Measurements from ENCODE around the gene VPS41. TPM values are rescaled to one million over a fixed set of nuclear protein-coding genes. Genes with fewer than 3 reads are reported as not detected.

The VPS41 gene
- total and polyA plus RNA-seq, 2 of the 13 experiments (the other 11 are each of a cell fraction or from before 2014, with no cell fraction given) = 12.1 to 43.4 TPM

GRCh38 chr7:38938589-38938988 lies 29.6 kb upstream of the VPS41 start:
- no peak for ATAC-seq
- intact Hi-C loops (cut with micrococcal nuclease; ENCODE audit: unreplicated experiment) = no loop called here
- no peaks in the 10 kb centered on the region for H3K79me2 ChIP-seq (ENCODE audit: insufficient read depth, low read length)
- in situ Hi-C loops (cut with HindIII; ENCODE audit: extremely low pct_ligation_motif_present, low pct_unique_long_range_greater_than_20kb) = no loop called here
- no peak overlapping the region for H3K9ac ChIP-seq (ENCODE audit: insufficient read depth, low read depth, low read length)
- POLR2A ChIA-PET = no interaction called here
- WGBS (ENCODE audit: low lambda C conversion rate) = 0% methylated on average over 4 of the region's 4 CpGs
- H3K4me3 ChIP-seq (replicated peaks in 1 of 3; ENCODE audit: insufficient read depth in 1 of 3, low read depth in 2 of 3, low read length in 3 of 3) = no peak overlapping the region
- no peak overlapping the region for H3K4me2 ChIP-seq (ENCODE audit: low read depth, low read length)
- FAIRE-seq = no peak
- H3K36me3 ChIP-seq (replicated peaks in 1 of 2; ENCODE audit: control insufficient read depth in 1 of 2, insufficient read depth in 2 of 2, low read length in 2 of 2) = no peaks in the 10 kb centered on the region
- no TSS peak for BruUV-seq (replicated peaks)
- no peak overlapping the region for H3K27ac ChIP-seq (ENCODE audit: extremely low read length, insufficient read depth, low read length)
- CTCF ChIA-PET (ENCODE audit: low intra/inter-chr PET ratio, low total read pairs) = no interaction called here
- H2AFZ ChIP-seq (ENCODE audit: low read length) = no peak overlapping the region
- no peaks in the 10 kb centered on the region for H3K9me3 ChIP-seq (ENCODE audit: low read length)
- no peaks in the 10 kb centered on the region for H4K20me1 ChIP-seq (ENCODE audit: insufficient read depth, low read length)
- DNase-seq (ENCODE audit: low spot score) = no peak
- peaks cover 0 to 5% of the 10 kb centered on the region in 2 experiments; a peak in 2 of 5 replicates for H3K27me3 ChIP-seq (ENCODE audit: control insufficient read depth in 1 of 2, insufficient read depth in 2 of 2, low read length in 2 of 2)
- H3K4me1 ChIP-seq (ENCODE audit: insufficient read depth, low read length) = no peaks in the 10 kb centered on the region
- TF ChIP-seq DR1 (CRISPR knock-in tag; IDR thresholded peaks at IDR 0.05) (no peak), MYNN (CRISPR knock-in tag; IDR thresholded peaks at IDR 0.05; ENCODE audit: low read depth) (no peak), SPEN (CRISPR knock-in tag; IDR thresholded peaks at IDR 0.05; ENCODE audit: low read depth) (no peak), TBX2 (CRISPR knock-in tag; IDR thresholded peaks at IDR 0.05; ENCODE audit: borderline replicate concordance) (no peak), KDM4B (CRISPR knock-in tag; IDR thresholded peaks at IDR 0.05) (no peak), PRPF4 (IDR thresholded peaks at IDR 0.05; ENCODE audit: low read depth, low read length, poor library complexity, severe bottlenecking) (no peak), FOXP4 (CRISPR knock-in tag; IDR thresholded peaks at IDR 0.05) (no peak), ZNF24 (IDR thresholded peaks at IDR 0.05) (no peak), SRSF1 (optimal IDR thresholded peaks at IDR 0.05; ENCODE audit: low read depth, low read length) (no peak), ZBTB34 (CRISPR knock-in tag; IDR thresholded peaks at IDR 0.05) (no peak), ZSCAN20 (CRISPR knock-in tag; IDR thresholded peaks at IDR 0.05; ENCODE audit: borderline replicate concordance) (no peak), MLXIP (CRISPR knock-in tag; IDR thresholded peaks at IDR 0.05; ENCODE audit: borderline replicate concordance) (no peak), HMGA1 (CRISPR knock-in tag; conservative IDR thresholded peaks at IDR 0.05) (no peak), DNMT3B (CRISPR knock-in tag; conservative IDR thresholded peaks at IDR 0.05) (no peak), ZNF687 (CRISPR knock-in tag; IDR thresholded peaks at IDR 0.05) (no peak)

All from HepG2 (cell line).